ENCODE data around the gene INPP4A.

DNA sequence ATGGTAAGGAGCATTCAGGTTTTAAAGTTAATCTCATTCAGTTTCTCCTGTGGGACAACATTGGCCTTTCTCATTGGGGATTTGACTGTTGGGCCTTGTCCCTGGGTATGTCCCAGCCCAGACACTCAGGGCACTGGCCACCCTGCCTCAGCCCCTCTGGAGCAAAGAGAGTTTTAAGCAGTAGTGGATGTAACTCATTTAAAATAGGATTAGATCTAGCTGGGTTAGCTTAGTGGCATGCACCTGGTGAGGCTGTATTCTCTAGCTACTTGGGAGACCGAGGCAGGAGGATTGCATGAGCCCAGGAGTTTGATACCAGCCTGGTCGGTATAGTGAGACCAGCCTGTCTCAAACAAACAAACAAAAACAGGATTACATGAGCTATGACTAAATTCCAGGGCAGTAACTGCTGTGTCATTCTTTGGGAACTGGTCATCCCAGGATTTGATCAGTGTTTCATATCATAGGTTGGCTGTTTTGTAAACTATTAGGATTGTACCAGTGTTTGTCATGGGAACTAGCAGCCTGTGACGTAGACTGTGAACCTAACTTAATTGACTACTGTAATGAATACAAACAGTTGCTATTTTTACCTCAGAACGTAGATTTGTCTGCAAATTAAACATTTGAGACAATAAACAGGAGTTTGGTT is 12.5 kb downstream of the INPP4A start:
- TF ChIP-seq POLR2AphosphoS5 (IDR thresholded peaks at IDR 0.05; ENCODE audit: borderline replicate concordance, low read depth, low read length) (no peak), EZH2 (IDR thresholded peaks at IDR 0.05) (no peak)
